Right atrium auricular region (tissue), 2 donors: ENCODE results near the gene GRIN2A. TPM values are rescaled to one million over a fixed set of nuclear protein-coding genes. Genes with fewer than 3 reads are reported as not detected.

Experiments
- DNase-seq: peaks from one replicate; pipeline ENCODE4 v3.0.0-alpha.2; 2019; ENCODE audit warnings: low spot score
- H3K27ac ChIP-seq, 2 donors: fragments of 200-600 bp; sonication (generic); 1 replicate in 1 of 2; 2 replicates in 1 of 2; pipeline ENCODE4 v1.5.1; 2016 to 2019
- H3K27me3 ChIP-seq, 2 donors: fragments of 200-600 bp; sonication (generic); one replicate each; pipeline versions ENCODE4 v1.5.1 to v1.6.0; 2017 to 2019
- H3K36me3 ChIP-seq: fragments of 200-600 bp; sonication (generic); one replicate; pipeline ENCODE4 v1.5.1; 2016
- H3K4me1 ChIP-seq, 2 donors: fragments of 200-600 bp; sonication (generic); one replicate each; pipeline versions ENCODE4 v1.5.1 to v1.6.0; 2017 to 2019
- H3K4me3 ChIP-seq, 2 donors: fragments of 200-600 bp; sonication (generic); 1 replicate in 1 of 2; 2 replicates in 1 of 2; pipeline ENCODE4 v1.5.1; 2017 to 2019; ENCODE audit warnings: mild to moderate bottlenecking in 1 of 2, moderate library complexity in 1 of 2
- H3K9me3 ChIP-seq, 2 donors: fragments of 200-600 bp; sonication (generic); one replicate each; pipeline ENCODE4 v1.5.1; 2019
- total RNA-seq, 2 donors: library from RNA; depleted of rRNA; stranded (reverse); fragments of >200 nt; gene quantifications; one replicate each; pipeline ENCODE4 v1.1.0, GENCODE V29; 2016
- TF ChIP-seq, protein P1 (sequence below), 2 donors: fragments of 200-600 bp; sonication (generic); IDR thresholded peaks; one replicate each; pipeline ENCODE4 v1.5.1; 2019; ENCODE audit warnings: antibody characterized with exemption in 2 of 2

The GRIN2A gene
- total RNA-seq, 2 donors from 2014 or later: 3.8 to 7.4 TPM

DNA sequence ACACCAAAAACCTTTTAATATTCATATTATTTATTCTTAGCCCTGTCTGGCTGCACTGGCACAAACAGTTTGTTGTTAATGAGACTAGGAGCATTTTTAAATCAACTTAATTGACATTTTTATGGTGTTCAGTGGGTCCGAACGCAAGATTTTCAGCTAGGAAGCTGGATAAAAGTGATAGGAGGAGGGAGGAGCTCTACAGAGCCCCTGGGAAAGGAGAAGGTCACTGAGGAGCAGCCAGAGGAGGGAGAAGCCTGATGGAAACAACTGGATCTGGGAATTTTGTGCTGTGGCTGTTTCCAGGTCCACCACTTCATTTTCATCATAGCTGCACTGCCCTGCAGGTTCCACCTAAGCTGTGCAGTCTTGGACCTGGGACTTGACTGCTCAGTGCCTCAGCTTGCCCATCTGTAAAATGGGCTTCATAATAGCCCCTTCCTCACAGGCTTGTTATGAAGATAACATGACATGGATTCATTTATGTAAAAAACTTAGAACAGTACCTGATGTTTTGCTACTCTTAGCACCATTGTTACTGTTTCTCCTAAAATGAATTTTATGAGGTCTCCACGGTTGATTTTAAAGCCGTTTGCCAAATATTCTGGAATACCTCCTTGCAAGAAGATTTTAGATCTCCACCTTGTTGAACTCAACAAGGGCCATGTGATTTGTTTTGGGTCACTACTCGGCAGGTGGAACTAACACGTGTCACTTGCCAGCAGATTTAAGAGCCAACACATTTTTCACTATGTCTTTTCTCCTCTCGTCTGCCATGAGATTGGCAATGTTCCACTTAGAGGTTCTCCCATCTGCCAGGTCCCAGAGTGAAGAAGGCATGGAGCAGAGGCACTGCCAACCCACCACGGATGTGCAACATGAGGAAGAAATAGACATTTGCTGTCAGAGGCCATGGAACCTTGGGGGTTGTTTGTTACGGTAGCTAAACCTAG is 18.7 kb upstream of the GRIN2A start:
- peaks cover 0 to 9% of the 10 kb centered on the region in 2 donors for H3K9me3 ChIP-seq
- no peaks in the 10 kb centered on the region for H3K36me3 ChIP-seq
- H3K4me1 ChIP-seq: no peaks in the 10 kb centered on the region
- no peaks in the 10 kb centered on the region for H3K27me3 ChIP-seq
- H3K27ac ChIP-seq: no peak overlapping the region
- TF ChIP-seq, protein P1, sequence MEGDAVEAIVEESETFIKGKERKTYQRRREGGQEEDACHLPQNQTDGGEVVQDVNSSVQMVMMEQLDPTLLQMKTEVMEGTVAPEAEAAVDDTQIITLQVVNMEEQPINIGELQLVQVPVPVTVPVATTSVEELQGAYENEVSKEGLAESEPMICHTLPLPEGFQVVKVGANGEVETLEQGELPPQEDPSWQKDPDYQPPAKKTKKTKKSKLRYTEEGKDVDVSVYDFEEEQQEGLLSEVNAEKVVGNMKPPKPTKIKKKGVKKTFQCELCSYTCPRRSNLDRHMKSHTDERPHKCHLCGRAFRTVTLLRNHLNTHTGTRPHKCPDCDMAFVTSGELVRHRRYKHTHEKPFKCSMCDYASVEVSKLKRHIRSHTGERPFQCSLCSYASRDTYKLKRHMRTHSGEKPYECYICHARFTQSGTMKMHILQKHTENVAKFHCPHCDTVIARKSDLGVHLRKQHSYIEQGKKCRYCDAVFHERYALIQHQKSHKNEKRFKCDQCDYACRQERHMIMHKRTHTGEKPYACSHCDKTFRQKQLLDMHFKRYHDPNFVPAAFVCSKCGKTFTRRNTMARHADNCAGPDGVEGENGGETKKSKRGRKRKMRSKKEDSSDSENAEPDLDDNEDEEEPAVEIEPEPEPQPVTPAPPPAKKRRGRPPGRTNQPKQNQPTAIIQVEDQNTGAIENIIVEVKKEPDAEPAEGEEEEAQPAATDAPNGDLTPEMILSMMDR (IDR thresholded peaks at IDR 0.05): no peak
- no peak overlapping the region for H3K4me3 ChIP-seq
- DNase-seq: no peak

GRCh38 chr16:10196999-10197398 is 14.8 kb upstream of the GRIN2A start:
- H3K9me3 ChIP-seq: peaks cover 0 to 6% of the 10 kb centered on the region in 2 donors
- no peak overlapping the region for H3K27ac ChIP-seq
- H3K27me3 ChIP-seq: no peaks in the 10 kb centered on the region
- DNase-seq: no peak
- no peak overlapping the region for H3K4me3 ChIP-seq
- H3K4me1 ChIP-seq: no peaks in the 10 kb centered on the region
- TF ChIP-seq, protein P1 (IDR thresholded peaks at IDR 0.05): no peak
- H3K36me3 ChIP-seq: no peaks in the 10 kb centered on the region

DNA sequence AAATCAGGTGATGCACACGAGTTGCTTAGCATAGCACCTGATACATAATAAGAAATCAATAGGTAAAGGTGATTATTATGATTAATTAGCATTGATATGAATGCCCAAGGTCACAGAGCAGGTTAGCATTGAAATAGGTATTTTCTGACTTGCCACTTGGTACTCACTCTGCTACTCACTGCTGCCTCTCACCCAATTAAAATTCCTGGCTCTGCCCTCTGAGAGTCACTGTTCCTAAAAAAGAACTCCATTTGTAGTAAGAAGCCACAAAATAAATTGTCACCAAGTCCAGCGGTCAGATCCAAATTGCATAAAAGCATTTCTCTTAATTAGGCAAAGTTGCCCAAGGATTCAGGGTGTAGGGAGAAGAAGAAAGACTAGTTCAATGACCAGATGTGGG is 8.9 kb upstream of the GRIN2A start:
- Histone ChIP-seq H3K27me3 (no peaks in the 10 kb centered on the region), H3K36me3 (no peaks in the 10 kb centered on the region), H3K4me3 (no peak overlapping the region), H3K9me3 (peaks cover 0 to 6% of the 10 kb centered on the region in 2 donors), H3K27ac (no peak overlapping the region), H3K4me1 (no peaks in the 10 kb centered on the region)
- TF ChIP-seq, protein P1 (IDR thresholded peaks at IDR 0.05): no peak
- DNase-seq: no peak

GRCh38 chr16:10189861-10190390 is 7.7 kb upstream of the GRIN2A start:
- Histone ChIP-seq H3K4me3 (no peak overlapping the region), H3K27ac (no peak overlapping the region)

GRCh38 chr16:10188236-10188635 is 6.0 kb upstream of the GRIN2A start:
- H3K27ac ChIP-seq: no peak overlapping the region
- no peak for DNase-seq
- no peaks in the 10 kb centered on the region for H3K27me3 ChIP-seq
- H3K4me1 ChIP-seq: peaks cover 0 to 4% of the 10 kb centered on the region in 2 donors
- no peaks in the 10 kb centered on the region for H3K9me3 ChIP-seq
- H3K36me3 ChIP-seq: no peaks in the 10 kb centered on the region
- H3K4me3 ChIP-seq: no peak overlapping the region
- TF ChIP-seq, protein P1 (IDR thresholded peaks at IDR 0.05): no peak

More at GRCh38 chr16:10189861-10190390, 7.7 kb upstream of the GRIN2A start:
- peaks cover 0 to 6% of the 10 kb centered on the region in 2 donors for H3K9me3 ChIP-seq
- TF ChIP-seq, protein P1 (IDR thresholded peaks at IDR 0.05): no peak
- no peak for DNase-seq
- H3K4me1 ChIP-seq: no peaks in the 10 kb centered on the region
- H3K27me3 ChIP-seq: no peaks in the 10 kb centered on the region
- H3K36me3 ChIP-seq: no peaks in the 10 kb centered on the region
